GM19467 (cell line): ENCODE data around the gene OPCML.
A peak's percentile ranks its signal among the peaks of the same experiment; 100 is the strongest.

Experiments
- ATAC-seq: cut with Tn5 transposase; IDR thresholded peaks from one replicate; pipeline ENCODE4 v1.9.1; 2021; ENCODE audit warnings: mild to moderate bottlenecking, moderate library complexity; ENCODE audit not compliant: unreplicated experiment

OPCML gene

GRCh38 chr11:133082841-133083488 is 449.3 kb downstream of the OPCML start:
- peak; percentile 94 for ATAC-seq

GRCh38 chr11:133082453-133082781 is 449.9 kb downstream of the OPCML start:
- no peak for ATAC-seq

- no peak for ATAC-seq
Measured at GRCh38 chr11:133081730-133082452, 450.4 kb downstream of the OPCML start.

- no peak for ATAC-seq
Measured at GRCh38 chr11:133081020-133081419, 451.3 kb downstream of the OPCML start.

- ATAC-seq = no peak
Measured at GRCh38 chr11:133078591-133079404, 453.5 kb downstream of the OPCML start.

- ATAC-seq = no peak
Measured at GRCh38 chr11:133078012-133078411, 454.3 kb downstream of the OPCML start.

GRCh38 chr11:133075351-133075750 is 456.9 kb downstream of the OPCML start:
- ATAC-seq = no peak

- no peak for ATAC-seq
Measured at GRCh38 chr11:133072858-133073582, 459.3 kb downstream of the OPCML start.

- no peak for ATAC-seq
Measured at GRCh38 chr11:133072378-133072777, 459.9 kb downstream of the OPCML start.

GRCh38 chr11:133070791-133071190 is 461.5 kb downstream of the OPCML start:
- ATAC-seq = no peak

GRCh38 chr11:133070021-133070713 is 462.1 kb downstream of the OPCML start:
- ATAC-seq = no peak

- ATAC-seq = no peak
Measured at GRCh38 chr11:133065847-133066485, 466.3 kb downstream of the OPCML start.

- ATAC-seq = no peak
Measured at GRCh38 chr11:133064961-133065360, 467.3 kb downstream of the OPCML start.

- no peak for ATAC-seq
Measured at GRCh38 chr11:133064152-133064877, 468.0 kb downstream of the OPCML start.

- no peak for ATAC-seq
Measured at GRCh38 chr11:133058501-133058900, 473.8 kb downstream of the OPCML start.

- ATAC-seq = no peak
Measured at GRCh38 chr11:133053124-133053776, 479.1 kb downstream of the OPCML start.

GRCh38 chr11:133052537-133052936 is 479.8 kb downstream of the OPCML start:
- ATAC-seq = no peak

- ATAC-seq = no peak
Measured at GRCh38 chr11:133049244-133050019, 482.9 kb downstream of the OPCML start.
